Tibial artery (tissue), 4 donors: ENCODE measurements around the gene APP.

Experiments
- DNase-seq, 2 donors: peaks; one replicate each; pipeline ENCODE4 v3.0.0-alpha.2; 2019
- H3K27ac ChIP-seq, 2 donors: fragments of 200-600 bp; sonication (generic) in 1 of 2; 1 replicate in 1 of 2; 2 replicates in 1 of 2; pipeline ENCODE4 v1.5.1; 2018 to 2019; ENCODE audit warnings: mild to moderate bottlenecking in 1 of 2
- H3K27me3 ChIP-seq, 2 donors: fragments of 200-600 bp; sonication (generic) in 1 of 2; one replicate each; pipeline versions ENCODE4 v1.5.1 to v1.6.0; 2016 to 2019
- H3K36me3 ChIP-seq, 3 donors: fragments of 200-600 bp; sonication (generic) in 2 of 3; one replicate each; pipeline ENCODE4 v1.5.1; 2016 to 2019; ENCODE audit warnings: mild to moderate bottlenecking in 2 of 3
- H3K4me1 ChIP-seq, 4 donors: fragments of 200-600 bp; sonication (generic) in 2 of 4; 1 replicate in 3 of 4; 2 replicates in 1 of 4; pipeline ENCODE4 v1.5.1; 2016 to 2019
- H3K4me3 ChIP-seq, 2 donors: fragments of 200-600 bp; sonication (generic) in 1 of 2; 1 replicate in 1 of 2; 2 replicates in 1 of 2; pipeline ENCODE4 v1.5.1; 2018 to 2019; ENCODE audit warnings: mild to moderate bottlenecking in 2 of 2
- H3K9me3 ChIP-seq, 3 donors: fragments of 200-600 bp; sonication (generic) in 1 of 3; one replicate each; pipeline ENCODE4 v1.5.1; 2016 to 2019
- intact Hi-C: fragments of 100-400 bp; cut with DNase I; formaldehyde crosslinking; loops from one replicate; pipeline ENCODE4 v1.15.0; 2023; ENCODE audit warnings: low total_unique reads
- TF ChIP-seq, protein P1 (sequence below), 2 experiments: fragments of 200-600 bp in 1 of 2; fragments of 450-650 bp in 1 of 2; IDR thresholded peaks; one replicate each; pipeline ENCODE4 v1.5.1; 2017 to 2019; ENCODE audit warnings: antibody characterized with exemption in 2 of 2, mild to moderate bottlenecking in 1 of 2, moderate library complexity in 1 of 2

The APP gene

DNA sequence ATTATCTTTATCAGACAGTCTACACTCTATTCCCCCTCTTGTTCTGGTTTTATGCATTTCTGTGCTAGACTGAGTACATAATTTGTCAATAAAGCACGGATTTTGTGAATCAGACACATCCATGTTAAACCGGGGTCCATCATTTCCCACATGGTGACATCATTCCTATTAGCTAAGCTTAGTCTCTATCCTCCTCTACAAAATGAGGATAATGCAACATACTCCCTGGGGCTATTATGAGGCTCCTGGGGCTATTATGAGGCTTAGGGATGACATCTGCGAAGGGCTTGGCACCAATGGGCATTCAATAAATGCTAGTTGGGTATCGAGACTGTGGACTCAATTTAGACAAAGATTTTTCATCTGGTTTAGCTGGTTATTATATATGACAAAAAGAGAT lies 25.1 kb upstream of the APP start:
- intact Hi-C loops: no loop called here
- no peaks in the 10 kb centered on the region for H3K27me3 ChIP-seq

DNA sequence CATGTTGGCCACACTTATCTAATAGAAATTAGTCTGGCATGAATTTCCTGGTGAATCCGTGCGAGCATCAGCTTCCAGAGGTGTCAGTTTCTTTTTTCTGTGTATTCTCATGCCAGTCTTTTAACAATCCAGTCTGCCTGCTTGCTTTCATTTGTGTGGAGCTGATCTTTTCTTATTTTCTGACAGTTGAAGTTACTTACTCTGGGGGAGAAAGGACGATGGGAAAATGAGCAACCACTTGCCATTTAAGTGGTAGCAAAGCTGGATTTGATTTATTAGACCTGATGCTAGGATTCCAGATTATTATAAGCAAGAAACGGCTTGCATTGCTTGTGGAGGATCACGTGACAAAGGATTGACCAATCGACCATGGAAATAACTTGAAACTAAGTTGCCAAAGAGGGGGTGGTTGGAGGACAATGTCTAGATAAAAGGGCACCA lies 24.3 kb upstream of the APP start:
- intact Hi-C loops: no loop called here
- Histone ChIP-seq H3K4me1 (no peaks in the 10 kb centered on the region), H3K9me3 (no peaks in the 10 kb centered on the region), H3K27me3 (no peaks in the 10 kb centered on the region), H3K27ac (no peak overlapping the region), H3K4me3 (no peak overlapping the region), H3K36me3 (no peaks in the 10 kb centered on the region)
- DNase-seq: no peak
- TF ChIP-seq, protein P1, sequence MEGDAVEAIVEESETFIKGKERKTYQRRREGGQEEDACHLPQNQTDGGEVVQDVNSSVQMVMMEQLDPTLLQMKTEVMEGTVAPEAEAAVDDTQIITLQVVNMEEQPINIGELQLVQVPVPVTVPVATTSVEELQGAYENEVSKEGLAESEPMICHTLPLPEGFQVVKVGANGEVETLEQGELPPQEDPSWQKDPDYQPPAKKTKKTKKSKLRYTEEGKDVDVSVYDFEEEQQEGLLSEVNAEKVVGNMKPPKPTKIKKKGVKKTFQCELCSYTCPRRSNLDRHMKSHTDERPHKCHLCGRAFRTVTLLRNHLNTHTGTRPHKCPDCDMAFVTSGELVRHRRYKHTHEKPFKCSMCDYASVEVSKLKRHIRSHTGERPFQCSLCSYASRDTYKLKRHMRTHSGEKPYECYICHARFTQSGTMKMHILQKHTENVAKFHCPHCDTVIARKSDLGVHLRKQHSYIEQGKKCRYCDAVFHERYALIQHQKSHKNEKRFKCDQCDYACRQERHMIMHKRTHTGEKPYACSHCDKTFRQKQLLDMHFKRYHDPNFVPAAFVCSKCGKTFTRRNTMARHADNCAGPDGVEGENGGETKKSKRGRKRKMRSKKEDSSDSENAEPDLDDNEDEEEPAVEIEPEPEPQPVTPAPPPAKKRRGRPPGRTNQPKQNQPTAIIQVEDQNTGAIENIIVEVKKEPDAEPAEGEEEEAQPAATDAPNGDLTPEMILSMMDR (IDR thresholded peaks at IDR 0.05): no peak

More for the DNA sequence above, 25.1 kb upstream of the APP start:
- Histone ChIP-seq H3K4me1 (no peaks in the 10 kb centered on the region), H3K9me3 (no peaks in the 10 kb centered on the region), H3K4me3 (no peak overlapping the region), H3K36me3 (no peaks in the 10 kb centered on the region), H3K27ac (no peak overlapping the region)
- TF ChIP-seq, protein P1 (IDR thresholded peaks at IDR 0.05): no peak
- DNase-seq: no peak

DNA sequence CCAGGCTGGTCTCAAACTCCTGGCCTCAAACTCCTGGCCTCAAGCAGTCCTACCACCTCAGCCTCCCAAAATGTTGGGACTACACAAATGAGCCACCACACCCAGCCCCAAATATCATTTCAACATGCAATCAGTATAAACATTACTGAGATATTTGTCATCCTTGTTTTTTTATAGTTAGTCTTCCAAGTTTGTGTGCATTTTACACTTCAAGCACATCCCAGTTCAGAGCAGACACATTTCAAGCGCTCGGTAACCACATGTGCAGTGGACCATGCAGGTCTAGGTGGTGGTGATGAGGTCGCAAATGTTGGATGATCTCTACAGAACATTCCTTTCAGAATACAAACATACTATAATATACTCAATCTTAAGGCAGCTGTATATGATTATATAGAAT lies 23.8 kb upstream of the APP start:
- intact Hi-C loops: no loop called here
- no peaks in the 10 kb centered on the region for H3K9me3 ChIP-seq
- TF ChIP-seq, protein P1 (IDR thresholded peaks at IDR 0.05): no peak
- no peak overlapping the region for H3K27ac ChIP-seq
- no peaks in the 10 kb centered on the region for H3K36me3 ChIP-seq
- no peaks in the 10 kb centered on the region for H3K4me1 ChIP-seq
- DNase-seq: no peak
- no peaks in the 10 kb centered on the region for H3K27me3 ChIP-seq
- H3K4me3 ChIP-seq: no peak overlapping the region

DNA sequence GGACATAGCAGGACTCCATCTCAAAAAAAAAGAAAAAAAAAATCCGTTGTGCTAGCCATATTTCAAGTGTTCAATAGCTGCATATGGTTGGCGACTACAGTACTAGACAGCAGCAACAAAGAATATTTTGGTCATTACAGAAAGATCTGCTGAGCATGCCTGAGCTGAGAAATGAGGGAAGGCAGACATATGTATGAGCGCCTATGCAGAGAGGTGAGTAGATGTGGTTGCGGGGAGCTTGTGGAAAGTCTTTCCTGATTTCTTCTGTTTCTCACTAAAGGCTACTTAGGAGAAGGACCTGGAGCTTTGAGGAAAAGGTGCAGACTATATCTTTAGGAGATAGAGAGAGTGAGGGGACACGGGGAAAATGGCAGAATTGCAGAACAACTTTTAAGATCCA lies 21.0 kb upstream of the APP start:
- Histone ChIP-seq H3K9me3 (no peaks in the 10 kb centered on the region), H3K36me3 (no peaks in the 10 kb centered on the region), H3K4me3 (no peak overlapping the region), H3K27ac (no peak overlapping the region), H3K4me1 (no peaks in the 10 kb centered on the region), H3K27me3 (no peaks in the 10 kb centered on the region)
- DNase-seq: no peak
- TF ChIP-seq, protein P1 (IDR thresholded peaks at IDR 0.05): no peak
- intact Hi-C loops: no loop called here

DNA sequence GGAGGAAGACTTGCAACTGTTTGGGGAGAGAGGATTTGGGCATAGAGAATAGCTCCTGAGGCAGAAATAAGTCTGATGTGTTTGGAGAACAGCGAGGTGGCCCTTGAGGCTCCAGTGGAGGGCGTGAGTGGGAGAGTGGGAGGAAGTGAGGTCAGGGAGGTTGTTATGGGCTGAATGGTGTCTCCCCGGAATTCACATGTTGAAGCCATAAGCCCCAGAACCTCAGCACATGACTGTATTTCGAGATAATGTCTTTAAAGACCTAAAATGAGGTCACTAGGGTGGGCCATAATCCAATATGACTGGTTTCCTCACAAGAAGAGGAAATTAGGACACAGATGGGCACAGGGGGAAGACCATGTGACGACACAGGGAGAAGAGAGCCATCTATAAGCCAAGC lies 17.9 kb upstream of the APP start:
- no peak overlapping the region for H3K4me3 ChIP-seq
- no peak for DNase-seq
- no peak overlapping the region for H3K27ac ChIP-seq
- intact Hi-C loops: no loop called here
- H3K27me3 ChIP-seq: no peaks in the 10 kb centered on the region
- H3K9me3 ChIP-seq: no peaks in the 10 kb centered on the region
- TF ChIP-seq, protein P1 (IDR thresholded peaks at IDR 0.05): no peak
- no peaks in the 10 kb centered on the region for H3K4me1 ChIP-seq
- H3K36me3 ChIP-seq: no peaks in the 10 kb centered on the region

DNA sequence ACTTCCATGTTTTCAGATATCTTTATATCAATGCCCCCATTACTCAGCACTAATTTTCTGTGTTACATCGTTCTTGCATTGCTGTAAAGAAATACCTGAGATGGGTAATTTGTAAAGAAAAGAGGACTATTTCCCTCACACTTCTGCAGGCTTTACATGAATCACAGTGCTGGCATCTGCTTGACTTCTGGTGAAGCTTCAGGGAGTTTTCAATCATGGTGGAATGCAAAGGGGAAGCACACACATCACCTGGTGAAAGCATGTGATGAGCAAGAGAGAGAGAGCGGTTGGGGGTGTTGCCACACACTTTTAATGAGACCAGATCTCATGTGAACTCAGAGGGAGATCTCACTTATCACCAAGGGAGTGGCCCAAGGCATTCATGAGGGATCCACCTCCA lies 14.9 kb upstream of the APP start:
- Histone ChIP-seq H3K36me3 (no peaks in the 10 kb centered on the region), H3K4me1 (no peaks in the 10 kb centered on the region), H3K9me3 (no peaks in the 10 kb centered on the region), H3K27me3 (no peaks in the 10 kb centered on the region), H3K27ac (no peak overlapping the region), H3K4me3 (no peak overlapping the region)
- TF ChIP-seq, protein P1 (IDR thresholded peaks at IDR 0.05): no peak
- no peak for DNase-seq
- intact Hi-C loops: no loop called here
